GM10266 (cell line): ENCODE measurements around the gene SLC27A5.
"Not testable (repeated sequence)": the region's sequence is repeated elsewhere in the genome, so short reads cannot be mapped to it uniquely, and the experiment has no call there.

Experiments
- DNase-seq: peaks from one replicate; pipeline ENCODE4 v3.0.0; 2012; ENCODE audit errors: extremely low spot score
- TF ChIP-seq, protein P1 (sequence below): IDR thresholded peaks from 2 replicates; pipeline ENCODE4 v1.5.1; 2012; ENCODE audit warnings: mild to moderate bottlenecking, low read depth; ENCODE audit not compliant: control insufficient read depth, insufficient read depth; ENCODE audit errors: missing control alignments

The SLC27A5 gene

GRCh38 chr19:58491393-58491792 is 20.4 kb downstream of the SLC27A5 start:
- TF ChIP-seq, protein P1, sequence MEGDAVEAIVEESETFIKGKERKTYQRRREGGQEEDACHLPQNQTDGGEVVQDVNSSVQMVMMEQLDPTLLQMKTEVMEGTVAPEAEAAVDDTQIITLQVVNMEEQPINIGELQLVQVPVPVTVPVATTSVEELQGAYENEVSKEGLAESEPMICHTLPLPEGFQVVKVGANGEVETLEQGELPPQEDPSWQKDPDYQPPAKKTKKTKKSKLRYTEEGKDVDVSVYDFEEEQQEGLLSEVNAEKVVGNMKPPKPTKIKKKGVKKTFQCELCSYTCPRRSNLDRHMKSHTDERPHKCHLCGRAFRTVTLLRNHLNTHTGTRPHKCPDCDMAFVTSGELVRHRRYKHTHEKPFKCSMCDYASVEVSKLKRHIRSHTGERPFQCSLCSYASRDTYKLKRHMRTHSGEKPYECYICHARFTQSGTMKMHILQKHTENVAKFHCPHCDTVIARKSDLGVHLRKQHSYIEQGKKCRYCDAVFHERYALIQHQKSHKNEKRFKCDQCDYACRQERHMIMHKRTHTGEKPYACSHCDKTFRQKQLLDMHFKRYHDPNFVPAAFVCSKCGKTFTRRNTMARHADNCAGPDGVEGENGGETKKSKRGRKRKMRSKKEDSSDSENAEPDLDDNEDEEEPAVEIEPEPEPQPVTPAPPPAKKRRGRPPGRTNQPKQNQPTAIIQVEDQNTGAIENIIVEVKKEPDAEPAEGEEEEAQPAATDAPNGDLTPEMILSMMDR: no peak
- DNase-seq: no peak

- DNase-seq: not testable (repeated sequence)
Observed at GRCh38 chr19:58484349-58484748, 27.4 kb downstream of the SLC27A5 start.

DNA sequence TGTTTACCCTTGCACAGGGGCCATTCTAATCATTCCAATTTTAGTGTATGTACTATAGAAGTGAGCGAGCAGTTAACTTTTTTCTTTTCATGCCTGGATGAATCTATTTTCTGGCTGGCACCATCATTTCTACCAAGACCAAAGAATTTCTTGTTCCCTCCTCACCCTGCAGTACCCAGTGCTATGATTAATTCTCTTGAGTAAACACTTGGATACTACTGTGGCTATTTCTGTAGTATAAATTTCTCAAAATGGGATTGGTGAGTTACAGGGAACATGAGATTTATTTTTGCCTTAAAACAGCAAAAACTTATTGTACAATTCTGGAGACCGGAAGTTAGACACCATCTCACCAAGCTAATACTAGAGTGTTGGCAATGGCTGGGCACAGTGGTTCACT is 28.0 kb downstream of the SLC27A5 start:
- TF ChIP-seq, protein P1: no peak
- no peak for DNase-seq

- TF ChIP-seq, protein P1: no peak
- DNase-seq: no peak
Observed at GRCh38 chr19:58482372-58482771, 29.4 kb downstream of the SLC27A5 start.

GRCh38 chr19:58480831-58481230 is 31.0 kb downstream of the SLC27A5 start:
- no peak for DNase-seq
- TF ChIP-seq, protein P1: no peak

DNA sequence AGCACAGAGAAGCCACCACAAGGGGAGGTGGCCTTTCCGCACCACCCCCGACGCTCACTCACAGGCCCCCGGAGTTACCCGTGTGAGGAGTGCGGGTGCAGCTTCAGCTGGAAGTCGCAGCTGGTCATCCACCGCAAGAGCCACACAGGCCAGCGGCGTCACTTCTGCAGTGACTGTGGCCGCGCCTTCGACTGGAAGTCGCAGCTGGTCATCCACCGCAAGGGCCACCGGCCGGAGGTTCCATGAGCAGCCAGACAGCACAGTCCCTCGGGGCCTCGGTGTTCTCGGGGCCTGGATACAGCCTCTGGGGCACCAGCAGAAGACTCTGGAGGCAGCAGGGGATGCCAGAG is 31.3 kb downstream of the SLC27A5 start:
- TF ChIP-seq, protein P1: no peak
- no peak for DNase-seq

GRCh38 chr19:58479736-58480480 is 31.9 kb downstream of the SLC27A5 start:
- TF ChIP-seq, protein P1: no peak
- no peak for DNase-seq

GRCh38 chr19:58479303-58479702 is 32.5 kb downstream of the SLC27A5 start:
- no peak for DNase-seq
- TF ChIP-seq, protein P1: no peak
